Inflammatory macrophage treated with lipopolysaccharide for 4 hours (primary cell): ENCODE measurements around the gene CGN.
A peak's percentile ranks its signal among the peaks of the same experiment; 100 is the strongest.

Experiments
- DNase-seq: peaks from one replicate; pipeline ENCODE4 v3.0.0-alpha.2; 2020

The CGN gene, protein sequence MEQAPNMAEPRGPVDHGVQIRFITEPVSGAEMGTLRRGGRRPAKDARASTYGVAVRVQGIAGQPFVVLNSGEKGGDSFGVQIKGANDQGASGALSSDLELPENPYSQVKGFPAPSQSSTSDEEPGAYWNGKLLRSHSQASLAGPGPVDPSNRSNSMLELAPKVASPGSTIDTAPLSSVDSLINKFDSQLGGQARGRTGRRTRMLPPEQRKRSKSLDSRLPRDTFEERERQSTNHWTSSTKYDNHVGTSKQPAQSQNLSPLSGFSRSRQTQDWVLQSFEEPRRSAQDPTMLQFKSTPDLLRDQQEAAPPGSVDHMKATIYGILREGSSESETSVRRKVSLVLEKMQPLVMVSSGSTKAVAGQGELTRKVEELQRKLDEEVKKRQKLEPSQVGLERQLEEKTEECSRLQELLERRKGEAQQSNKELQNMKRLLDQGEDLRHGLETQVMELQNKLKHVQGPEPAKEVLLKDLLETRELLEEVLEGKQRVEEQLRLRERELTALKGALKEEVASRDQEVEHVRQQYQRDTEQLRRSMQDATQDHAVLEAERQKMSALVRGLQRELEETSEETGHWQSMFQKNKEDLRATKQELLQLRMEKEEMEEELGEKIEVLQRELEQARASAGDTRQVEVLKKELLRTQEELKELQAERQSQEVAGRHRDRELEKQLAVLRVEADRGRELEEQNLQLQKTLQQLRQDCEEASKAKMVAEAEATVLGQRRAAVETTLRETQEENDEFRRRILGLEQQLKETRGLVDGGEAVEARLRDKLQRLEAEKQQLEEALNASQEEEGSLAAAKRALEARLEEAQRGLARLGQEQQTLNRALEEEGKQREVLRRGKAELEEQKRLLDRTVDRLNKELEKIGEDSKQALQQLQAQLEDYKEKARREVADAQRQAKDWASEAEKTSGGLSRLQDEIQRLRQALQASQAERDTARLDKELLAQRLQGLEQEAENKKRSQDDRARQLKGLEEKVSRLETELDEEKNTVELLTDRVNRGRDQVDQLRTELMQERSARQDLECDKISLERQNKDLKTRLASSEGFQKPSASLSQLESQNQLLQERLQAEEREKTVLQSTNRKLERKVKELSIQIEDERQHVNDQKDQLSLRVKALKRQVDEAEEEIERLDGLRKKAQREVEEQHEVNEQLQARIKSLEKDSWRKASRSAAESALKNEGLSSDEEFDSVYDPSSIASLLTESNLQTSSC

DNA sequence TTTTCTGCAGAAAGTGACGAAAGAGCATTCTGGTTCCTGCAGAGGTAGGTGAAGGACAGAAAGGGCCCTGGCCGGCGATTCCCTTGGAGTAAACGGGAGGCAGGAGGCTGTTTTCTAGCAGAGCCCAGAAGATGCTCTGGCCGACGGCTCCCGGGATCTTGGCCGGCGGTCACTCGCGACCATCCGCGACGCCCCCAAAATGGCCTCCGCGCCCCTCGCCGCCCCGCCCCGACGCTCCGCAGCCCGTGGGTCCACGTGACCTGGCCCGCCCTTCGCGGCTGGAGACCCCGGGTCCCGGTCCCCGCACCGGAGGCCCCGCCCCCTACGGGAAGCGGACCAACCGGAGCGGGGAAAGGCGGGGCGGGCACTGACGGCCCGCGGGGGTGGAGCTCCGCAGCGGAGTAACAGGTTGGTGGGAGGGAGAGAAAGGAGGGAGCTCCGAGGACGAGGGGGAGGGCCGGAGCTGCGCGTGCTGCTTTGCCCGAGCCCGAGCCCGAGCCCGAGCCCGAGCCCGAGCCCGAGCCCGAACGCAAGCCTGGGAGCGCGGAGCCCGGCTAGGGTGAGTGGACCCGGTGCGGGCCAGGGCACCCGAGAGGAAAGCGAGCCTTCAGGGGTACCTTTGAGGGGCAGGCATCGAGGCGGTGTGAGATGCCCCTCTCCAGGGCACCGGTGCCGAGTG lies at the start of gene CGN:
Gene CGN (plus strand): TSS at position 431 of the 679 bp plus-strand sequence. CDS start 7,133 bp downstream, outside the sequence.
- peak; percentile 51 for DNase-seq

DNA sequence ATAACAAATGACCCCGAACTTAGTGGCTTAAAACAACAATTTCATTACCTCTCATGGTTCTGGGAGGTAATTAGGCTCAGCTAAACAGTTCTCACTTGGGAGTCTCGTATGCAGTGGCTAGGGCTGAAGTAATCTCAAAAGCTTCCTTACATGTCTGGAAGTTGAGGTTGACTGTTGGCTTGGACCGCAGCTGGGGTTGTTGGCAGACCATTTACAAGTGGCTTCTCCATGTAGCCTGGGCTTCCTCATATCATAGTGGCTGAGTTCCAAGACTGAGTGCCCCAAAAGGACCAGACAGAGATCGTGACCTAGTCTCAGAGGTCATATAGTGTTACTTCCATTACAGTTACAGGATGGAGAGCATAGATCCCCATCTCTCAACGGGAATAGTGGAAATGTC lies 49.5 kb upstream of the CGN start:
- no peak for DNase-seq

GRCh38 chr1:151465026-151465425 lies 46.2 kb upstream of the CGN start:
- no peak for DNase-seq

DNA sequence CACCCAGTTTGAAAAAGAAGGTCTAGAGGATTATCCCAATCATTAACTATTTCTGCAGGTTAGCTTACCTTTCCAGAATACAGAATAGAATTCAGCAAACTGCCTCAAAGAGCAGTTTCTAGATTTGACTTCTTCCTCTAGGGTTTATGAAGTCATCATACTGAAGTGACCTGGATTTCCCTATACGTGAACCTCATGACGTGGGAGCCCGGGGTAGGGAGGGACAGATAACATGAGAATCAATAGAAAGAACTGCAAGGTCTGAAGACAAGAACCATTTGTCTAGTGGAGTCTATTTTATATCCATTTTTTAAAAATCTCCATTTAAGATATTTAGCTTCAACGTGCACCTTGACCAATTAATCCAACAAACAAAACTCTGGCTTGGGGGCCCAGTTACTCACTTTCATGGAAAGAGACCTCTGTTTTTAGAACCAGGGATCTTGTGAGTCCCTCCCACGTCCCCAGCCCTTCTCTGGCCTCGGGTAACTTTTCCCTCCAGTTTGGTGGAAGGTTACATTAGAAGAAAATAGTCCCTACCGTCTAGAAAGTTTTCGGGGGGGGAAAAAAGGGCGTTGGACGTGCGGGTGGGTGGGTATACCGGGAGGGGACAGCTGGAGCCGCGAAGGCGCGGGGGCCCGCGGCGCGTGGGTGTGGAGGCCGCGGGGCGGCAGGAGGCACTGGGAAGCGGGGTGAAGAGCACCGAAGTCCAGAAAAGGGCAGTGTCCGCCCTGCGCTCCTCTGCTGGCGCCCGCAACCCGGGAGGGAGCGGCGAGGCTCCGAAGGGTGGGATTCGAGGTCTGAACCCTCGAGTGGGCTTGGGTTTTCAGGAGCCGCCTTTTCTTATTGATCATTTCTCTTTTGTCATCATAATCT lies 38.1 kb upstream of the CGN start:
- DNase-seq = peak; percentile 57

GRCh38 chr1:151474745-151475144 lies 36.4 kb upstream of the CGN start:
- no peak for DNase-seq

- no peak for DNase-seq
Measured at GRCh38 chr1:151475175-151475574, 36.0 kb upstream of the CGN start.

- DNase-seq = no peak
Measured at GRCh38 chr1:151476083-151476482, 35.1 kb upstream of the CGN start.

DNA sequence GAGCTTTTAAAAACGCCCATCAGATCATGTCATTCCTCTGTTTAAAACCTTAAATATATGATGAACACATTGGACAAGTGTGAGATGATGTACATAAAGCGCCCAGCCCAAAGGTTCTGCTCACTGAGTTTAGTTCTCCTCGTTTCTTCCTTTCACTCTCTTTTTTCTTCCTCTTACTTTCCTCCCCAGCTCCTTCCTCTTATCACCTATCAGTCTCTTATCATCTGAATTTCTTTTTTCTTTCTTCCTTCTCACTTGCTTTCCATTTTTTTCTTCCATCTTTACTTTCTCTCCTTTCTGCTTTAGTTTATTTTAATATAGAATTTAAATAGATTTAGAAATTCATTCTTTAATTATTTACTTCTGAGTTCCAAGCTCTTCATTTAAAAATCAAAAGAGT lies 34.1 kb upstream of the CGN start:
- DNase-seq = no peak

- DNase-seq = no peak
Measured at GRCh38 chr1:151478140-151478812, 32.9 kb upstream of the CGN start.

GRCh38 chr1:151478923-151479322 lies 32.3 kb upstream of the CGN start:
- DNase-seq = no peak

DNA sequence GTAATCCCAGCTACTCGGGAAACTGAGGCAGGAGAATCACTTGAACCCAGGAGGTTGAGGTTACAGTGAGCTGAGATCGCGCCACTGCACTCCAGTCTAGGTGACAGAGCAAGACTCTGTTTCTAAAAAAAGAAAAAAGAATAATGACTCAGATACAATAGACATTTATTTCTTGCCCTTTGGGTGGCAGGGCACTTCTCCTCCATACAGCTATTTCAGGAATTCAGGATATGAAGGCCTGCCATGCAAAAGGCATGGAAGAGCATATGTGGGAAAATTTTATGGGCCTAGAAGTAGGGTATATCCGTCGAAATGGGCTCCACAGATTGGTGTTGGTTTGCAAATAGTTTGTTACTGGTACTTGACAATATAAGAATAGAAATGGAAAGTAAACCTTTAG lies 31.7 kb upstream of the CGN start:
- no peak for DNase-seq

GRCh38 chr1:151482017-151482416 lies 29.2 kb upstream of the CGN start:
- DNase-seq = no peak

GRCh38 chr1:151485685-151486255 lies 25.4 kb upstream of the CGN start:
- DNase-seq = no peak

GRCh38 chr1:151486557-151486956 lies 24.6 kb upstream of the CGN start:
- DNase-seq = no peak

DNA sequence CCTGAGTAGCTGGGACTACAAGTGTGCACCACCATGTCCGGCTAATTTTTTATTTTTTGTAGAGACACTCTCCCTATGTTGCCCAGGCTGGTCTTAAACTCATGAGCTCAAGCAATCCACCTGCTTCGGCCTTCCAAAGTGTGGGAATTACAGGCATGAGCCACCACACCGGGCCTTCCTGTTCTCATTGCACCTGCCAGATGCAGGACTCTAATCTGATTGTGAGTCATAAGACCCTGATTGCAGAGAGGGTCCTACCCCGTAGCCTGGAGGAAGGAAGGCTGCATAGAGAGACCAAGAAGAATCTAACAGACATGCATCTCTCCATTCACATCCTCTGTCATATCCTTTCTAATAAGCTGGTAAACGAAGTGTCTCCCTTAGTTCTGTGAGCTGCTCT lies 19.5 kb upstream of the CGN start:
- no peak for DNase-seq

- no peak for DNase-seq
Measured at GRCh38 chr1:151492120-151492519, 19.1 kb upstream of the CGN start.

GRCh38 chr1:151493042-151493441 lies 18.1 kb upstream of the CGN start:
- DNase-seq = no peak

GRCh38 chr1:151494741-151495281 lies 16.4 kb upstream of the CGN start:
- peak; percentile 60 for DNase-seq

GRCh38 chr1:151495316-151495715 lies 15.9 kb upstream of the CGN start:
- DNase-seq = no peak

DNA sequence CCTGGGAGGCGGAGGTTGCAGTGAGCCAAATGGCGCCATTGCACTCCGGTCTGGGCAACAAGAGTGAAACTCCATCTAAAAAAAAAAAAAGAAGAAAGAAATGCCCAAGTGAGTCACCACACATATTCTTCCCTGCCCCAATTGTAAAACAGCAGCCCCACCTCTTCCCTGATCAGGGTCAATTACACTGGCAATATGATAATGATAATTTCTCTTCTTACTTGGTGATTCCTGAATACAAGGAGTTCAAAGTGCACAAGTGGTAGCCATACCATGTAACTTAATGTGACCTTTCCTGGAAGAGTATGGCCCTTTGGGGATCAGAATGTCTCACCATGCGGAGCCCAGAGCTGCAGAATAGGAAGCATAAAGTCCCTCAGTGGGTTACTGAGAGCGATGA lies 11.8 kb upstream of the CGN start:
- DNase-seq = no peak
